ENCODE results near the gene ZMYND8.
"Not testable (repeated sequence)": the region's sequence is repeated elsewhere in the genome, so short reads cannot be mapped to it uniquely, and the experiment has no call there.

Gene ZMYND8

GRCh38 chr20:47290008-47290407 is 66.5 kb downstream of the ZMYND8 start:
- TF ChIP-seq CTCF (IDR thresholded peaks at IDR 0.05; ENCODE audit: extremely low read depth, missing control alignments), result no peak

GRCh38 chr20:47289096-47289495 is 67.4 kb downstream of the ZMYND8 start:
- no peak for TF ChIP-seq CTCF (IDR thresholded peaks at IDR 0.05; ENCODE audit: extremely low read depth, missing control alignments)

More at GRCh38 chr20:47290008-47290407, 66.5 kb downstream of the ZMYND8 start:
- DNase-seq (ENCODE audit: low spot score), result no peak

GRCh38 chr20:47288530-47288929 is 68.0 kb downstream of the ZMYND8 start:
- DNase-seq (ENCODE audit: low spot score), result not testable (repeated sequence)

More at GRCh38 chr20:47289096-47289495, 67.4 kb downstream of the ZMYND8 start:
- DNase-seq (ENCODE audit: low spot score), result no peak

- DNase-seq (ENCODE audit: low spot score), result no peak
- TF ChIP-seq CTCF (IDR thresholded peaks at IDR 0.05; ENCODE audit: extremely low read depth, missing control alignments), result no peak
Measured at GRCh38 chr20:47287609-47288144, 68.8 kb downstream of the ZMYND8 start.

- no peak for TF ChIP-seq CTCF (IDR thresholded peaks at IDR 0.05; ENCODE audit: extremely low read depth, missing control alignments)
- no peak for DNase-seq (ENCODE audit: low spot score)
Measured at GRCh38 chr20:47286681-47287080, 69.8 kb downstream of the ZMYND8 start.

GRCh38 chr20:47285189-47285588 is 71.3 kb downstream of the ZMYND8 start:
- DNase-seq (ENCODE audit: low spot score), result no peak
- TF ChIP-seq CTCF (IDR thresholded peaks at IDR 0.05; ENCODE audit: extremely low read depth, missing control alignments), result no peak

- TF ChIP-seq CTCF (IDR thresholded peaks at IDR 0.05; ENCODE audit: extremely low read depth, missing control alignments), result no peak
- no peak for DNase-seq (ENCODE audit: low spot score)
Measured at GRCh38 chr20:47284373-47284772, 72.1 kb downstream of the ZMYND8 start.

GRCh38 chr20:47283411-47283810 is 73.1 kb downstream of the ZMYND8 start:
- DNase-seq (ENCODE audit: low spot score), result no peak
- TF ChIP-seq CTCF (IDR thresholded peaks at IDR 0.05; ENCODE audit: extremely low read depth, missing control alignments), result no peak

All from GM20000 (cell line).